ENCODE results near the gene PTPRG.

Gene PTPRG

GRCh38 chr3:61561374-61562041 is at the start of gene PTPRG:
Gene PTPRG, plus strand, starts transcription at chr3:61561571. Its CDS starts 717 bp downstream, at chr3:61562288.
- H3K27ac ChIP-seq, result peak within 1 kb of the TSS; percentile 95
- no peak for TF ChIP-seq CTCF (conservative IDR thresholded peaks at IDR 0.05)

- H3K27ac ChIP-seq, result no peak overlapping the region
- no peak for TF ChIP-seq CTCF (conservative IDR thresholded peaks at IDR 0.05)
These were observed 42.8 kb upstream of the PTPRG start for GRCh38 chr3:61518590-61518989.

- TF ChIP-seq CTCF (conservative IDR thresholded peaks at IDR 0.05), result no peak
- no peak overlapping the region for H3K27ac ChIP-seq
These were observed 40.3 kb upstream of the PTPRG start for GRCh38 chr3:61520966-61521628.

GRCh38 chr3:61522060-61522459 is 39.3 kb upstream of the PTPRG start:
- TF ChIP-seq CTCF (conservative IDR thresholded peaks at IDR 0.05), result no peak
- no peak overlapping the region for H3K27ac ChIP-seq

- no peak for TF ChIP-seq CTCF (conservative IDR thresholded peaks at IDR 0.05)
- H3K27ac ChIP-seq, result no peak overlapping the region
These were observed 38.7 kb upstream of the PTPRG start for GRCh38 chr3:61522626-61523025.

GRCh38 chr3:61524933-61525332 is 36.4 kb upstream of the PTPRG start:
- TF ChIP-seq CTCF (conservative IDR thresholded peaks at IDR 0.05), result no peak
- no peak overlapping the region for H3K27ac ChIP-seq

- no peak for TF ChIP-seq CTCF (conservative IDR thresholded peaks at IDR 0.05)
- no peak overlapping the region for H3K27ac ChIP-seq
These were observed 35.1 kb upstream of the PTPRG start for GRCh38 chr3:61526308-61526707.

Data from VCaP (cell line).